Activated CD8-positive, alpha-beta memory T cell treated with anti-CD3 and anti-CD28 coated beads for 36 hours (primary cell): Measurements from ENCODE around the gene PCBP4. TPM values are rescaled to one million over a fixed set of nuclear protein-coding genes. Genes with fewer than 3 reads are reported as not detected.
"Not testable (repeated sequence)": the region's sequence is repeated elsewhere in the genome, so short reads cannot be mapped to it uniquely, and the experiment has no call there.

ENCODE experiments used
- CTCF ChIA-PET: fragments of 350-600 bp; sonication (Branson Sonifier 250); formaldehyde crosslinking; loops from one replicate; lab custom pipeline; 2021; ENCODE audit warnings: antibody characterized with exemption; lab: Charles Lee
- POLR2A ChIA-PET: fragments of 350-600 bp; sonication (Branson Sonifier 250); formaldehyde crosslinking; loops from one replicate; lab custom pipeline; 2021; ENCODE audit warnings: antibody characterized with exemption; lab: Charles Lee
- total RNA-seq, 2 experiments: library from RNA; stranded (reverse); gene quantifications; one replicate each; pipeline ENCODE4 v1.2.3, GENCODE V29; 2021

The PCBP4 gene
- total RNA-seq, 2 experiments from 2014 or later = 10.4 to 10.9 TPM

DNA sequence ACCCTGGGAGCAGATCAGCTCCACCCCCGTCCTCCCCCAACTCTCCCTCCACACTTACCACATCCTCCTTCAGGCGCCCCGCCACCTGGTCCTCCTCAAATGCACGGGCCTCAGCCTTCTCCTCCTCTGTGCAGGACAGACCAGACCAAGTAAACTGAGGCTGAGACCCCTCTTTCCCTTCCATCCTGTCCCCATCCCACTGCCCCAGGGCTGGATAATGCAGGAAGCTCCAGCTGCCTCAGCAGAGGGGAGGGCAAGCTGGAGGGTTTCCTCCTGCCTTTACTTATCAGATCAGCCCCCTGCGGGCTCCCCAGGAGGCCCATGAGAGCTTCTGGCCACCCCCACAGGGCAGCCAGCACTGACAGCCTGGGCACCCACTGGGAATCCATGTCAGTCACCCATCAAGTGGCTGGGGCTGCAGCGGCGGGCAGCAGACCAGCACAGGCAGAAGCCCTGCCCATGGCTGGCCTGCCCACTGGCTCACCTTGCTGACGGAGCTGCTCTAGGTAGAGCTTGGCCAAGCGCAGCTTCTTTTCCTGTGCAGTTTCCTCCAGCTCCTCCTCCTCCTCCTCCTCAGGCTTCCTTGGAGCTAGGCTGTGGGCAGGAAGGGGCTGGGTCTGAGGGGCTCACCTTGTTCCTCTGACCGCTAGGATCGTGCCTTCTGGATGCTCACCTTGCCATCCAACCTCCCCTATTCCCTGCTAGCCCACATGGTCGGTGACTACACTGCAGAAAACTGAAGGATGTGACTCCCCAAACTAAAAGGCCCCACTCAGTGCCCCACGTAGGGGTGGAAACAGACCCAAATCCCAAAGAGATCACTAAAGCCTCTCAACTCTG, 29.4 kb downstream of the PCBP4 start:
- POLR2A ChIA-PET = no interaction called here
- CTCF ChIA-PET = no interaction called here

DNA sequence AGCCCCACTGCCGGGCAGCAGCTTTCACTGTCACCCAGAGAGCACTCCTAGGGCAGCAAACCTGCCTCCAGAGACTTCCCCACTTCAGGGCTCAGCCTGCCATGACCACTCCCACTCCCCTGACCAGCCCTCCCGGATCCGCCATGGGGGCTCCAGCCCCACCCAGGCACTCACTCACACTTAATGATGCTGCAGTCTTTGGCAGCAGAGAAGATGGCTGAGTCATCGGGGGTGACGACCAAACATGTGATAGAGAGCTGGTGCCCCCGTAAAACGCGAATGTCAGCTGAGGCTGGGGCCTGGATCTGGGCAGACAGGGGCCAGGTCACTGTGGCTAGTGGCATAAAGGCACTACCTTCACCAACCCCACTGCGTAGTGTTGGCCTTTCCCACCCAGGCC, 30.2 kb downstream of the PCBP4 start:
- ChIA-PET CTCF (no interaction called here), POLR2A (interaction anchor here (1.2 kb wide), 1 partner anchor 59 kb away, joined by 3 read pairs; the partner anchor contains the start of gene RPL29)

DNA sequence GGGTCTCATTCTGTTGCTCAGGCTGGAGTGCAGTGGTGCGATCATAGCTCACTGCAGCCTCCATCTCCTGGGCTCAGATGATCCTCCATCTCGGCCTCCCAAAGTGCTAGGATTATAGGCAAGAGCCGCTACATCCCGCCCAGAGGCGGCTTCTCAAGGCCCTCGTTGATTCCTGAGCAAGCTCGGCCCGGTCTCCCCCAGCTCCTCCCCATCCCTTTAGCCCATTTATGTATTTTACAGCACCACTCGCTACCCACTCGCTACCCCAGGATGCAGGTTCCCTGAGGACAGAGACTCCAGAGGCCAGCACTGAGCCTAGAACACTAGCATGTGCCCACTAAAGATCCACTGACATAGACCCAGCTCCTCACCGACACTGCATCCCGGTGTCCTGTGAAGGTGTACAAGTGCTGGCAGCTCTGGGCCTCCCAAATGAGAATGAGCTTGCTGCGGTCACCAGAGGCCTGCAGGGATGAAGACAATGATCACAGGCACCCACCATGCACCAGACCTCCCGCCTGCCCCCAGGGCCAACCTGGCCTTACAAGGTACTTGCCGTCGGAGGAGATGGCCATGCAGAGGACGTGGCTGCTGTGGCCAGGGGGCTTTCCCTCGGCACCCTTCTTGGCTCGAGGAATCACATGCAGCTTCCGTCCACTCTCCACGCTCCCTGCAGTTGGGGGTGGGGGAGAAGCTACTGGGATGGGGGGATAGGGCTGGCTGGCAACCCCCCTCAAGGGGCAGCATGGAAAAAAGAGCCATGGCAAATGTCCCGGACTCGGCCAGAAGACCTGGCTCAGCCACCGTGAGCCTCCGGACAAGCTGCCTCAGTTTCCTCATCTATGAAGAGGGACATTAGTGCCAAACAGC, 31.1 kb downstream of the PCBP4 start:
- ChIA-PET CTCF (interaction anchor here (1.0 kb wide), 1 partner anchor 9 kb away, joined by 4 read pairs; no protein-coding TSS in a partner anchor), POLR2A (interaction anchor here (1.2 kb wide), 1 partner anchor 60 kb away, joined by 3 read pairs; the partner anchor contains the start of gene RPL29)

DNA sequence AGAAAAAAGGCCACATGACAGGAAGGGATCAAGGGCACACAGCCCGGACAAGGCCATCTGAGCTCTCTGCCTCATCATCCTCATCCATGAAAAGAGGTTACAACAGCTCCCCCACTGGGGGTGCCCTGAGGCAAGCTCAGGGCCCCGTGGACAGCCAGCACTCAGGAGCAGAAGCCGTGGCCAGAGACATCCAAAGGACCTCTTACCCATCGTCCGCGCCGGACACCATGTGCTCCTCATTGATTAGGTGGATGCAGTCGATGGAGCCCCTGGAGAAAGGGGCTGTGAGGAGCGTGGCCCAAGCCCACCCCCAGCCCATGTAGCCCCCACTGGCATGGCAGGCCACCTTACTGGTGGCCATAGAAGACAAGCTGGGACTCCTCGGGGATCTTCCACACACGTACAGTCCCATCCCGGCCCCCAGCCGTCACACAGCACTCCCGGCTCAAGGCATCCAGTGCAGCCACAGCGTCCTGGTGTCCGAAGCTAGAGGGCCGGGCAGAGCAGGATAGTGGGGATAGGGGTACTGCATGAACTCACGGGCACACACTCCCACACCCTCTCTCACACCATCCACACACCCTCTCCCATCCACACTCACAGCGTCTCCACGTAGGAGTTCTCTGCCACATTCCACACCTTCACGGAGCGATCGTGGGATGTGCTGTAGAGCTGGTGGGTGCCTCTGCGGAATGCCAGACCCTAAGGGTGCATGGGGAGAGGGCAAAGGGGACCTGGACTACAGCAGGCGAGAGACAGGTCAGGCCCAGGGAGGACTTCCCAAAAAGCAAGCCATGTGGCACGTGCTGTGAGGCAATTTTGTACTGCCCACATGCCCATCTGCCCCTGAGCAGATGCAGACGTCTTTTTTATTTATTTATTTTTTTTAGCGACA, 32.0 kb downstream of the PCBP4 start:
- ChIA-PET CTCF (interaction anchor here (1.0 kb wide), 1 partner anchor 8 kb away, joined by 4 read pairs; no protein-coding TSS in a partner anchor), POLR2A (no interaction called here)

DNA sequence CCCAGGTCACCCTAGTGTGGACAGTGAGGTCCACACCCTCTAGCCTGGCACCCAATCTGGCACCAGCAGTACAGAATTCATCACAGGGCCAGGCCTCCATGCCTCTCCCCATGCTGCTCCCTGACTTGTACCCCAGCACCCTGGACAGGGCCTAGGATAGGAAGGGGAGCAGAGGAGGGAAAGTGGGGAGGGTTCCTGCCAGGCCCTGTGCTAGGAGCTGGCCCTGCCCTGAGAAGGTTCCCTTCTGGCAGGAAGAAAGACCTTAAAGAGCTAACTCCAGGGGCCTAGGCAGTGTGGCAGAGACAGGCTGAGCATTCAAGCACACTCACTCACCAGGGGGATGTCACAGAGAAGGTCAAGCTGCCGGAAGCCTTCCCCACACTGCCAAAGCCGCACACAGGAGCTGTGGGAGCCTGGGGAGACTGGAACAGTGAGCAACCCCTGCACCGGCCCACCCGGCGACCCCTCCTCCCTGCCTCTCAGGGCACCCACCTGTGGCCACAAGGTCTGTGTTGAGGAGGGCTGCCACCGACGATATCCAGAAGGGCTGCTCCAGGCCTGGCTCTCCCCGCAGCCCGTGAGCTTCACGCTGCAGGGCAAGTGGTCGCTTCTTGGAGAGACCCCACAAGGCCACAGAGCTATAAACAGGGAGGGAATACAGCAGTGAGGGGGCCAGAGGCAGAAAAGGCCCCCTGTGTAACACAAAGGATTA, 33.0 kb downstream of the PCBP4 start:
- ChIA-PET POLR2A (no interaction called here), CTCF (no interaction called here)

DNA sequence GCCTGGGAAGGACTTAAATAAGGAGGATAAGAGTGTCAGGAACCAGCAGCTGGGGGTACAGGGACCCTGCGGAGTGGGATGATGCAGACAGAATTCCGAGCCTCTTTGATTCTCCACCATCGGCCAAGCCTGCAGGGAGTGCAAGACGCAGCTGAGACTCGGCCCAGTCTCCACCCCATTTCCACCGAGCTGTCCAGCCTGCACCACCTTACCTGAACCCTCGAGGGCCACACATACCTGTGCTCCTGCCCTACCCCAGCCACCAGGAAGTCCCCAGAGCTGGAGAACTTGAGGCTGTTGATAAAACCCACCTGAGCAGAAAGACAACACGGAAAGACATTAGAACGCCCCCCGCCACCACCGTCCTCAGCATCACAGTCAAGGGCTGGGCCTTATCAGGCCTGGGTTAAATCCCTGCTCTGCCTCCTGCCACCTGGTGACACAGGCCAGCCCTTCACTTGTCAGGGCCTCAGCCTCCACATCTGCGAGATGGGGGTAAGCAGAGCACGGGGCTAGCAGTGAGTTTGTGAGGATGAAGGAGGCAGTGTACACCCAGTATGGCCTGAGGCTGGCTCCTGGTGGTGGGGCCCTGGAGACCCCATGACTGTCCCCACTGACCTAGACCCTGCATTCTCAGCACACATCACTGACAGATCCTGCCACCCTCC, 33.6 kb downstream of the PCBP4 start:
- POLR2A ChIA-PET = interaction anchor here (0.5 kb wide), 1 partner anchor 180 kb away, joined by 3 read pairs; no protein-coding TSS in a partner anchor
- CTCF ChIA-PET = no interaction called here

DNA sequence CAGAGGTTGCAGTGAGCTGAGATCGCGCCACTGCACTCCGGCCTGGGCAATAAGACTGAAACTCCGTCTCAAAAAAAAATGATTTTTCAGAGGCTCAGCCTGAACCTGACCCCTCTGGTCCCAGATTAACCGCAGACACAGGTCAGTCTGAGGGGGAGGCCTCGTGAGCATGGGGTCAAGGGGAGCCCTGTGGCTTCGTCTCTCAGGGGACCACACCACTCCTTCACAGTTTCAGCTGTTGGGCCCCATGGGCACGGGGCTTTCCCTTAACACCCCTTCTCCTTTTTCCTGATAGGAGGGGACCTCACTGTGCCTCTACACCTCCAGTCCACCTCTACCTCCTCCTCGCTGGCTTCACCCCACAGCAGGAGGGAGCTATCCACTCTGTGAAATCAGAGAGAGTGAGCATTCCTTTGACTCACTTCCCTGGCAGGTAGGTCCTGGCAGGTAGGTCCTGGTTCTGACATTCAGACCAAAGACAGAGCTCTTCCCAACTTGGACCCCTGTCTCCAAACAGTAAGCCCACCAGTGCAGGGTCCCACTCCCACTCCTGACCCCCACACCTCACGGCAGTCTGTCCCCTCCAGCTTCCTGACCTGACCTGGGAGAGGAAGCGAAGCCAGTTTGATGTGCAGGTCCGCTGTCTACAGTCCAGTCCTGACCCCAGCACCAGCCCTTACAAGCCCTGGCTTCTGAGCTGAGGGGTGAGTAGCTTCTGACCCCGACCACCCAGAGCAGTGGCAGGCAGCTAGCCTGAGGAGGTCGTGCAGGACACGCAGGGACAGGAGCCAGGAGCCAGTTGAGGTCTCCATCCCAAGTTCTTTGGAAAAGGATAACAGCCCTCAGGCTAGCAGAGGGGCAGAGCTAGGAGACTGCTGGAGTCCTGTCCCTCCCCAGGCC, 34.5 kb downstream of the PCBP4 start:
- ChIA-PET POLR2A (interaction anchor here (0.5 kb wide), 1 partner anchor 181 kb away, joined by 3 read pairs; no protein-coding TSS in a partner anchor), CTCF (no interaction called here)

DNA sequence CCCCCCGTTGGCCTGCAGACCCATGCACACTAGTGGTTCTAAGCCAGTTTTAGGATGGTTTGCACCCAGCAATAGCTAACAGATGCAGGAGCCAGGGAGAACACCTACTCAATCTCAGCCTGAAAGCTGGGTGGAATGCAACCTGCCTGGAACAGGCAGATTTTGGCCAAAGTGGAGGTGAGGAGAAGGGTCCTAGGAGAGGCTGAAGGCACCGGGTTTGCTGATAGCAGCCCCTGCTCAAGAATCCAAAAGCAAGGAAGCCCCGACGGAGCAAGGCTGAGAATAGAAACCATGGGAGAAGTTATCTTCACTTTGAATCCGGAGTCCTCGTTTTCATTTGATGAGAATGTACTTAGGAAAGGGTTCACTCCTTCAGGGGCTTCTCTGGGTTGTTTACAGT, 35.5 kb downstream of the PCBP4 start:
- CTCF ChIA-PET = no interaction called here
- POLR2A ChIA-PET = no interaction called here

DNA sequence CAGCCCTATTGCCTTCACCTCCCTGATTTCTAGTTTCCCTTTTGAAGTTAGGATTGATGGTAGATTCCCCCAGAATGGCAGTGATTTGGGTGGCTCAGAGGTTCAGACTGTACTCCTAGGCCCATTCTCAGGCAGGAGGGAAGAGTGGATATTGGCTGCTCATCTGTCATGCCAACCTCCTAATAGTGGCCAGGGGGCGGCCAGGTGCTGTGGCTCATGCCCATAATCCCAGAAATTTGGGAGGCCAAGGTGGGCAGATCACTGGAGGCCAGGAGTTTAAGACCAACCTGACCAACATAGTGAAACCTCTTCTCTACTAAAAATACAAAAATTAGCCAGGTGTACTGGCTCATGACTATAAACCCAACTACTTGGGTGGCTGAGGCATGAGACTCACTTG, 36.8 kb downstream of the PCBP4 start:
- POLR2A ChIA-PET = no interaction called here
- CTCF ChIA-PET = no interaction called here

DNA sequence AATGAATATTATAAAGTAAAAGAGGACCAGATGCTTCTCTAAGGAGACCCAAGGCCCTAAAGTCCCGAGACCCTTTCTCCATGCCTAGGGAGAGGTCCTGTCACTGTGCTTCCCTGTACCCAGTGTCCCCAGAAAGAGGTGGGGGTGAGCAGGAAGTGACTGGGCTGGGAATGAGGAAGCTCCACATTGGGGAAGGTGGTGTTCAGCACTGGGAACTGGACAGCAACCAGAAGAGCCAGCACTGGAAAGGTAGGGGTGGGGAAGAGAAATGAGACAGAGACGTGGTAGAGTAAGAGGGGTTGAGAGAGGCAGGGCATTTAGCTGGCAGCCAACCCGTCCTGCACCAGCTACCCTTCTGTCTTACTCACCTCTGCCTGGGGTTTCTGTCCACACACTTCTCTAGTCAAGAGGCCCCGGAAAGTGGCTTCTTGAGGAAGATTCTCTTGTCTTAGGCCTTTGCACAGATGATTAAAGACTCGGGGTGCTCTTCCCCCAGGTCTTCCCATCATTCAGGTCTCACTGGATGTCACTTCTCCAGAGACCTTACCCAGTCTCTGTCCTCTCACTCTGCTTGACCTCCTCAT, 37.7 kb downstream of the PCBP4 start:
- ChIA-PET POLR2A (no interaction called here), CTCF (no interaction called here)

DNA sequence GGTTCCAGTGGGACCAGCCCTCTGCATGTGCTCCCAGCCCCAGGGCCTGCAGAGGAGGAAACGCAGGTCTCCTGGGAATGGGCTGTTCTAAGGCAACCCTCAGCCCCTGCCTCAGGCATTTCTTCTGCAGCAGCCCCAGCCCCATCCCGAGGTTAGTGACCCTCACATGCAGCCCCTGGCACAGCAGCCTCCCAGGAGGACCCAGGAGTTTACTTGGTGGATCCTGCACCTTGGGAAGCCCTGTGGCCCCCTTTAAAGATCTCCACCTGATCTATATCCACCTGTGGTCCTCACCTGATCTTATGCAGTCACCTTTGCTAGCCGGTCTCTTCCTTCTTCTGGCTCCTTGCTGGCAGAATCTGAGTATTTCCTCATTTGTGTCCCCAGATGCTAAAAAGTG, 38.3 kb downstream of the PCBP4 start:
- POLR2A ChIA-PET, CTCF ChIA-PET: not testable (repeated sequence)

DNA sequence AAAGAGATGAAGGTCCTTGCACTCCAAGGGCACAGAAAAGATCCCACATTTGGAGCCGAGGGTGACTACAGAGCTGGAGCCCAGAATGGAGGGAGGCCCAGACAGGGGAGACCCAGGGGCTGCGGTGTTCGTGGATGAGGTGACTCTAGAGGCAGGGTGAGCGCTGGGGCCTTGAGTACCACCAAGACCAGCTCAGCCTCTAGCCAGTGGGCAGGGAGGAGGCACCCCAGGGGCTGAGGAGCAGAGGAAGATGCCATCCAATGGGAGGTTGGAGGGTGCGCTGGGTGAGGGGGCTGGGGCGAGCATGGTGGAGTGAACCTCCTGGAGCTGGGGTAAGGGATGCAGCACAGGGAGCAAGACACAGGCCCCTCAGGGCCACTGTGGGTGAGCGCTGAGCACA, 38.8 kb downstream of the PCBP4 start:
- ChIA-PET POLR2A (no interaction called here), CTCF (no interaction called here)

DNA sequence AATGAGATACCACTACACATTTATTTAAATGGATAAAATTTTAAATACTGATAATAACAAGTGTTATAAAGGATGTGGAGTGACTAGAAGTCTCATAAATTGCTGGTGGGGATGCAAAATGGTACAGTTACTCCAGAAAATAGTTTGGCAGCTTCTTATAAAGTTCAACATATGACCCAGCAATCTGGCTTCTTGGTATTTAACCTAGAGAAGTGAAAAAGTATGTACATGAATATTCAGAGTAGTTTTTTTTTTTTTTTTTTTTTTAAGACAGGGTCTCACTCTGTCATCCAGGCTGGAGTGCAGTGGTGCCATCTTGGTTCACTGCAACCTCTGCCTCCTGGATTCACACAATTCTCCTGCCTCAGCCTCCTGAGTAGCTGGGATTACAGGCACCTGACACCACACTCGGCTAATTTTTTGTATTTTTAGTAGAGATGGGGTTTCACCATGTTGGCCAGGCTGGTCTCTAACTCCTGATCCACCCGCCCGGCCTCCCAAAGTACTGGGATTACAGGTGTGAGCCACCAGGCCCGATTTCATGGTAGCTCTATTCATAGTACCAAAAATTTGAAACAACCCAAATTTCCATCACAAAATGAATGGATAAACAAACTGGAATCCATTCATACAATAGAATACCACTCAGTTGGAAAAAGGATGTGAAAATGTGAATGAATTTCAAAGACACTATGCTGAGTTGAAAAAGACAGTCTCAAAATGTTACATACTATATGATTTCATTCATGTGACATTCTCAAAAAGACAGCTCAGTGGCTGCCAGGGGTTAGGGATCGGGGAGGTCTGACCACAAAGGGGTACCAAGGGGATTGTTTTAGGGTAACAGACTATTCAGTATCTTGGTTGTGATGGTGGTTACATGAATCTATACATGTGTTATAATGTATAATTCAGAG, 39.9 kb downstream of the PCBP4 start:
- ChIA-PET POLR2A (no interaction called here), CTCF (interaction anchor here (0.7 to 1.1 kb wide), 4 partner anchors 8 to 972 kb away, joined by 3 to 4 read pairs (median 3); no protein-coding TSS in a partner anchor)

DNA sequence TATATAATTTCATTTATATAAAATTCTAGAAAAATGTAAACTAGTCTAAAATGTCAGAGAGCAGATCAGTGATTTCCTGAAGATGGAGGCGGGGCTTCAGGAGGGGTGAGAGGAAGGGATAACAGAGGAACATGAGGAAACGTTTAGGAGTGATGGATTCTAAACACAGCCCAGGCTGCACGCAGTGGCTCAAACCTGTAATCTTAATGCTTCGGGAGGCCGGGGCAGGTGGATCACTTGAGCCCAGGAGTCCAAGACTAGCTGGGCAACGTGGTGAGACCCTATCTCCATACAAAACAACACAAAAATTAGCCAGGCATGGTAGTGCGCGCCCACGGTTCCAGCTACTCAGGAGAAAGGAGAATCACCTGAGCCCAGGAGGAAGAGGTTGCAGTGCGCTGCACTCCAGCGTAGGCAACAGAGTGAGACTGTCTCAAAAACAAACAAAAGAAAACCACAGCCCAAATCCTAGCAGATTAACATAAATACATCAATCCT, 46.1 kb downstream of the PCBP4 start:
- POLR2A ChIA-PET = no interaction called here
- CTCF ChIA-PET = no interaction called here

DNA sequence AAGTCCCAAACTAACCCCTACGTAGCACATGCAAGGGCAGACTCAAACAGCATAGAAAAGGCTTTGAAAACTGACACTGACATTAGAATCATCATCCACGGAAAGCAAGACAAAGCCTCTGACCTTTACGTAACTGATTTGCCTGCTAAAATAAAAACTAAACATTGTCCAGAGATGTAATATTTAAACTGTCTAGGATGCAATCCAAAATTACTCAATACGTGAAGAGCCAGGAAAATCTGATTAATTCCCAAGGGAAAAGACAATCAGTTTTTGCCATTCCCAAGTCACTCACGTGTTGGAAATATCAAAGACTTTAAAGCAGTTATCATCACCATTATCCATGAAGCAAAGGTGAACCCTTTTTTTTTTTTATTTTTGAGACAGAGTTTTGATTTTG, 50.8 kb downstream of the PCBP4 start:
- CTCF ChIA-PET = no interaction called here
- POLR2A ChIA-PET = no interaction called here
